ENCODE measurements around the gene MEIS1.

The MEIS1 gene

DNA sequence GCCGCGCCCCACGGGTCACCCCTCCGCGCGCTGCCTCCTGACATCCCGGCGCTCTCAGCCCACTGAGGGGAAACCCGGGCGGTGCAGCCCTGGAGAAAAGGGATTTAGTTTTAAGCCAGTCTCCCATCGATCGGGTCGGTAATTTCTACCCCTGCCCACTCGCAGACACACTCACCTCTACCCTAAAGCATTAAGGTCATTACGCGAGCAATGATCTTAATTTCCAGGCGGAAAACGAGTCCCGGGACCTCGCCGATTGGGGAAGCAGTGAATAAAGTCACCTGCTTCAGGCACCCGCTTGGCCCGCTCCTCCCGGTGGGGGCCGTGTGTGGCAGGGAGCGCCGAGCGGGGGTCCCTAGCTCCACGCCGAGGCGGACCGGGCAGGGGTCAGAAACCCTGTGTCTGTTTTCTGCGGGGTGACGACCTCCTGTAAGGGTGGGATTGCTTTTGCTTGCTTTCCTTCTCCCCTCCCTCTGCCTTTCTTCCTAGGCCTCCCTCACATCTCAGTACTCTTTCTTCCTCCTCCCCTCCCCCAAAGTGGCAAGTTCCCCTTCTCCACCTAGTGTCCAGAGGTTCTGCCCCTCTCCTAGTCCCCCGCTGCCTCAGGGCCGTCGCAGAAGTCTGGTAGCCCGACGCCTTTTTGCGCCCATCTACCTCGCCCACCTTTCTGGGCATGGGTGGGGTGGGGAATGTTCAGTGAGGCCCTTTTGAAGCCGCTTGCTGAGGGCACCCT, 142.6 kb downstream of the MEIS1 start:
- in situ Hi-C loops (cut with HindIII; ENCODE audit: low sequenced_read_pairs), result no loop called here

DNA sequence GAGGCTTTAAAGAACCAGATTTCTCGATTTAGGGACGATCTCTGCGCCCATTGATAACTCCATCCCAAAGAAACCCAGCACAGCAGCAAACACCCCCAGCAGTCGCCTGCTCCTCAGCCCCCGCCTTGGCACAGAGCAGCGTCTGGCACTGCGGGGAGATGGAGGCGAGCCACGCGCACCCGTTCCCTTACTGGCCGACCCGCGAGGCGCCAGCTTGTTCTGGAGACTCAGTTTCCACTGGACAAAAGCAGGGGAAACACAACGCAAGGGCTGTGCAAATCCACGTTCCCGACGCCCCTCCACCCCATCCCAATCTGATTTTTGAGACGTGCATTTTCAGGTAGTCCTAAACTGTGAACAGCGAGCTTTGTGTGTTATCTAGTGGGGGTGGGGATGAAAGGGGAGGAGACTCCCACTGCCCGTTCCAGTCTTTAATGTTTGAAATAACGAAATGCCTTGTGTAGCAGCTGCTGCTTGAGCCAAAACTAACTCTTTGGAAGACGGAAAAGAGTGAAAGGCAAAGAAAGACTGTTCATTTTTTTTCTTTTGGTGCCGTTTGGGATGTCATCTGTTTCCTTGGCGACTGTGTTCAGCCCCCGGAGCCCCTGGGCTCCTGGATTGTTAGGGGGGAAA, 143.2 kb downstream of the MEIS1 start:
- in situ Hi-C loops (cut with HindIII; ENCODE audit: low sequenced_read_pairs), result no loop called here

DNA sequence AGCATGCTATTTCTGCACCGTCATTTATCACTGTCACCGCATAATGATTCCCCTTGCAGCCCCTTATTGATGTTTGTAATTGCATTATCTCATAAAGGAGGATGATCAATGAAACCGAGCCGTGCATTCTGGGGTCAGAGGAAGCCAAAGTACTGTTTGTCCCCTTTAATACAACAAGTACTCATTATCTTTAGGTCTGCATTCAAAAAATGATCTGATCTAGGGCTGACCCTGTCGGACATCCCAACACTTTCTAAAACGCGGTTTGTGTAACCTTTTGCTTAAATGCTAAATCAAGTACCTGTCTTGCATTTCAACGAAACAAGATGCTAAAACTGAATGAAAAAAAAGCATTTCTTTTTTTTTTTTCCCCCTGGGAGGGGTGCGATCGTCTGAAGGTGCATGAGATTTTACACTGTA, 143.8 kb downstream of the MEIS1 start:
- in situ Hi-C loops (cut with HindIII; ENCODE audit: low sequenced_read_pairs), result no loop called here

DNA sequence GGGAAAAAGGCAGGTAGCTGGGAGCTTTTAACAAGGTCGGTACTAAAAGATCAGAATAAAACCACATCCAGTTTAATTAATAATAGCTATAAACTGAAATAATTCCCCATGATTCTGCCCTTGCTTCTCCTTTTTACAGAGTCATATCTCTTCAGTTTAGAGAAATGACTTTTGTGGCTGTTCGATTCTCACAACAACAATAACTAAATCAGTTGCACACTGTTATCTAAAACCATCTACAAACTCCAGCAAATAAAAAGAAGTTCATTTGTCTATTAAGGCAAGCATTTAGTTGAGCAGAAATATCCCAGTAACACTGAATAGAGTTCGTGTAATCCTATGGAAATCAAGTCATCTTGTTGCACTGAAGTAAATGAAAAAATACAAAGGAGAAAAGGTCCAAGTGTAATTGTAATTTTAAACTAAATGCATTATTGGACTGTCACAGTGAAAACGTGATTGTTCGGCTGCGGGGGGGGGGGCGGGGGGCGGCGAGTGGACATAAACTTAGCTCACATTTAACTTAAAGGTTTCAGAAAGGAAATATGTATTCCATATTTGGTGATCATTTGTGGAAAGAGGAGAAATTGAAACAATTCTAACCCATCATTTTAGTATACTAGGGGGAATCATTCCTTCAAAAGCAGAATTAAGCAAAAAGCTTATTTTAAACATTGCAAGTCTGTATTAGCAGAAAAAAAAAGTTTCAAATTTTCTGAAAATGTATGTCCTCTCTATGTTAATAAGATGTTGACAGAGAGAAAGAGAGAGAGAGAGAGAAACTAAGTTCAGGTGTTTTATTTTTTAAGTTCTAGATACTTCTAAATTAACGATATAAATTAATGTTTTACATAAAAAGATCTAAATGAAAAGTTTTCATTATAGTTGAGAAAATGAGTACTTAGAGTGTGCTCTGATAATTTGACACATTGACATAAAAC, 144.5 kb downstream of the MEIS1 start:
- in situ Hi-C loops (cut with HindIII; ENCODE audit: low sequenced_read_pairs), result no loop called here

DNA sequence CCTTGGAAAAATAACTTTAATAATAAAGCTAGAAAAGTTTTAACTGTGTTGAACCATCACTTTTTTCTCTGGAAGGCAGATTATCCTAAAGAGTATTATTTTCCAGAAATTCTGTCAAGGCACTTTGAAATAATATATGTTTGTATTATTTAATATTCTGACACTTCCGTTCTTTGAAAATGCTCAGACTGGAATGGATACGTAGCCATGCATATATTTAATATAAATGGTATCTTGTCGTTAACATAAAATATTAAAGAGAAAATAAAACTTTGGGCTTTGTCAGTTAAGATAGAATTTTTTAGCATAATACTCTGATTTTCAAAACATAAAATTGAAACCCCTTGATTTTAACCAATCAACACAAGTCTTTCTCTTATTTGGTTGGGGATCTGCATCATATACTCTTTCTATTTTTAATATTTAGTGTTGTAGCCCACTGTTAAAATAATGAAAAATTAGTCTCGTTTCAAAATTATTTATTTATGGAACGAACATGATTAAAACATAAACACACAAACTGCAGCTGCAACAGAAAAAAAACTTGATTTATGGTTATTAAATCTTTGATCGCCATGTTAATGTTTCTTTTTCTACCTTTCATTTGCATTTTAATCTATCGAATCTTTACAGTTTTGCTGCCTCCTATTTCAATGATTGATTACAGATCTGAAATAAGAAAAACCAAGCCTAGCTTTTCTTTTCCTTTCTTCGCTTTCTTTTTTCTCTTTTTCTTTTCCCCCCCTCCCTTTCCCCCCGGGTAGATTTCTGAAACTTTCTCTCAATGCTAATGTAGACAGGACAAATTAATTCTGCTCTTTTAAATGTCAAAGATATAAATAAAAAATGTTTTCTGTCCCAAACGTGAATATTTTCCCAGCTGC, 145.5 kb downstream of the MEIS1 start:
- in situ Hi-C loops (cut with HindIII; ENCODE audit: low sequenced_read_pairs), result no loop called here

DNA sequence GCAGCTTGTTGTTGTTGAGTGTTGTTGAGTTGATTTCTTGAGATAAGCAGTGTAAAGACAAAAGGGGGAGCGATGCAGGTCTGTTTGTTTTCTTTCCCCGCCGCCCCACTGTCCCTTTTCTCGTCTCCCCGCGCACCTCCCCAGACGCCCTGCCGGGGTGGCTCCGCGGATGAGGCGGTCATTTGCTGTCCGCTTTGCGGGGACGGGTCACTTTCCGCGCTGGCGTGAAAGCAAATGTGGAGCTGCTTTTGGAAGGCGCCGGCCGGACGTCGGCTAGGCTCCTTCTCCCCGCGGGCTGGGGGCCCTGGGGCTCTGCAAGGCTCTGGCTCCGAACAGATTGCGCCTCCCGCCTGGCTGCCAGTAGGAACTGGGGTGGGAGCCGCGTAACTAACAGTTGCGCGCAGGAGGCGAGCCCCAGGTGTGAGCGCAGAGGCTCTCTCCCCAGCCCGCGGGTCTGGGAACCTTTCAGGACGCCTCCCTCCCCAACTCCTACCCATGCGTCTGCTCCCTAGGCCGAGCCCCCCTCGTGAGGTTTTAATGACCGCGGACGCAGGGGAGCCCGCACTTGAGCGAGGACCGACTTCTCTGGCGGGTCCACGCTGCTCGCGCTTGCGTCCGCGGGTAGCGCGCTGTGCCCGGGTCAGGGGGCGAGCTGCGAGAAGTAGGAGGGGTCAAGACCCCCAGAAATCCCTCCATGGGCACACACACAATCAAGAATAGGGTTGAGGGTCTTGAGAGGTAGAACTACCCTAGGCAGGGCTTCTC, 146.6 kb downstream of the MEIS1 start:
- in situ Hi-C loops (cut with HindIII; ENCODE audit: low sequenced_read_pairs), result no loop called here

DNA sequence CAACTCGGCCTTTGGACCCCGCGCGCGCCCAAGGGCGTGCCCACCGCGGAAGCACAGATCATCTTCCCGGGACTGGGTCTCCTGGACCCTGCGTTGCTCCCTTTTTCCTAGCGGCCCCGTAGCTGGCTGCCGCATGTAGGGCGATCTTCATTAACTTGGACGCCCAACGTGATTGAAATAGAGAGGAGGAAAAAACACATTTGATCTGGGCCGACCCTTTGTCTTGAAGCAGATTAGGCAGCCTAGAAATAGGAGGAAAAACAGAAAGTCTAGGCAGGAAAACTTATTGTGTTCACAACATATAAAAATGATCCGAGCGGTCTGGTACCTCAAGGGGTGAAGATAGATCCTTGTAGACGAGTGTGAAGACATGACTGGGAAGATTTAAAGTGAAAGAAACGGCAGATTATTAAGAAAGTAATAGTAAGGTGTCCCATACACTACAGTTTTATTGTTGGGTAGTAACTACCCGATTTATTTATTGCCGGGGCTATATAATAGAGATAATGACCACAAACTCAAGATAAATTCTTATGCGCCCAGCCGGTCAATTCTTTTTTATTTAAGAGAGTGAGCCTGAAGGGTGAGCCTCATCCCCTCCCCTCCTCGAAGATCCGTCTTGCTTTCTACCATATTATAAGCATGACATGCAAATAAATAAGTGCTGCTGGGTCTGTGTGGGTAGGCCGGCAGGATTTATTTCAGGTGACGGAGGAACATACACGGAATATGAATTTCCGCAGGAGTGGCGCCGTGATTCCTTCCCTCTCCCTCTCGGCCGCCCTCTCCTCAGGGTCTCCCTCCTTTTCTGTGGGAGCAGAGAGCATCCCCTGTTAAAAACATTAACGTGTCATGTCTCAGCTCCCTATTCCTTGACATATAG, 147.4 kb downstream of the MEIS1 start:
- in situ Hi-C loops (cut with HindIII; ENCODE audit: low sequenced_read_pairs), result no loop called here

DNA sequence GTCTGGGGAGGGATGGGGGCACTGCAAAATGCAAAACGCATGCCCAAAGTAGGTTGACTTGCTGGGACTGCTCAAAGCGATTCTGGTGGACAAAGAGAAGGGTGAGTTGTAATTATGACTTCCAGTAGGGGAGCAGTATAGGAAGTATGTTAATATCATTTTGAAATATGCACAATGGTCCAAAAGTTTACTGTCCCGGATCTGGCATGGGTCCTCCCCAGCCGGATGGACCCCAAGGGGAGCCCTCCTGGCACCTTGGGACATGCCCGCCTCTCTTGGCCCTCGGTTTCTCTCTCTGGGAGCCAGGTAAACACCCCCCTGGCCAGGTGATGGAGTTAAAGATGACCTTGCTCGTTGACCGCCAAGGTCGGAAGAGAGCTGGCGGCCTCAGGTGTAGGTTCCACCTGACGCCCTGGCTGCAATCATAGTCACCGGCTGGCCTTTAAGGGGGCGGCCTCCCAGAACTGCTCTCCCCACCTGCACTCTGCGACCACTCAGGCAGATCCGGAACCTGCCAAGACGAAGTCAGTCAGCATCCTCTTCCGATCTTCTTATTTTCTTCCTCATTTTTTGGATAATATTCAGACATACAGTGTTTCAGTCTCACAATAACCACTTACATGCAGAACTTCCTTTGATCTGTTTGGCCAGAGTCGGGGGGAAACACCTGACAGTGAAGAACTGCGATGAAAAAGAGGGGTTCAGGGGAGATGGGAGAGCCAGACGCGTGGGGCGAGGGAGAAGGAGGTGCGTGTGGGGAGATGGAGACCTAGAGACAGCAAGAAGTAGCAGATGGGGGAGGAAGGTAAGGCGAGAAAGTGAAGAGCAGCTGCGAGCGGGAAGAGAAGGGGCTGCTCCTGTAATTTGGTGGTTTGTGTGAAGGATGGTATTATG, 148.3 kb downstream of the MEIS1 start:
- in situ Hi-C loops (cut with HindIII; ENCODE audit: low sequenced_read_pairs), result no loop called here

DNA sequence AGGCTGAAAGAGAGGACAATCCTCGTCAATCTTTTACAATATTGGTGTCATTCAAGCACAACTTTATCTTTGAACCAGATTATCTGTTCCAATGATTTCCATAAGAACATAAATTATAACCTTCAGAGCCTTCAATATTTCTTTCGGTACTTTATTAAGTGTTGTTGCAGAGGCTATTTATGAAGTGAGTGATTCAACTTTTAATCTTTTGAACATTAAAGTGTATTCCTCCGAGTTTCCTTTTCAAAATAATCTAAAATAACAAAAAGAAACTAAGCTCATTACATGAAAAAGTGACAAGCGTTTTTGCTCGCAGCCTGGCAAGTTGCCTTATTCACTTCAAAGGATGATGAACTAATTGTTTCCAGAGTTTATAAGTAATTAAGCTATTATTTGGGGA, 149.0 kb downstream of the MEIS1 start:
- in situ Hi-C loops (cut with HindIII; ENCODE audit: low sequenced_read_pairs), result no loop called here

DNA sequence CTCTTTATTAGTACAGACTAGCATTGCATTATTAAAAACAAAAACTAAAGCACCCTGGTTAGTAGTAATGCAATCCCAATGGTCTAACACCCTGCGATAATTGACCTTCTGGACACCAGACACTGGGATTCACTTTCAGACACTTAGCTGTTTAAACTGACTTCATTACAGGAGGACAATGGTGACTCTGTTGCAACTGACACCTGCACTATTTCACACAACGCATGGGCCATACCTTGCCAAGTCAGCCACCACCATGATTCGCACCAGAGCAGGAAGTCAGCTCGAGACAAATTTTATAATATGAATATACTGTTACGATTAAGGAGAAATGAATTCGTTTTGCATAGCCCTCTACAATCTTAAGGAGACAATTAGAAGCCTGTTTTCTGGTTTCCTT, 150.7 kb downstream of the MEIS1 start:
- in situ Hi-C loops (cut with HindIII; ENCODE audit: low sequenced_read_pairs), result no loop called here

DNA sequence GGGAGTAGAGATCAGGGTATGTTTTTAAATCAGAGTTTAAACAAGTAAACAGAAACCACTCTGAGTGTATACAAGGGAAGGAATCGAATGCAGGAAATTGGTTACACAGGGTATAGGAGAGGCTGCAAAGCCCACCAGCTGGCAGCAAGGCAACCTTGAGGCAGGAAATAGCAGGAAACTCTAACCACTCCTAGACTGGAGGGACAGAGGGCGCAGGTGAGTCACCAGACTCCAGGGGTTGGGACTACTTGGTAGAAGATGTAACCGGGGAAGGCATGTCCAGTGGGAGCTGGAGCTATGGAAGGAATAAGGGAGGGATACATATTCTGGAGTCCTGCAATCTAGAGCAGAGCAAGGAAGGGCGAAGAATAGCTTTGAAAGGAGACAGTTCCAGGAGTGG, 152.3 kb downstream of the MEIS1 start:
- in situ Hi-C loops (cut with HindIII; ENCODE audit: low sequenced_read_pairs), result no loop called here

DNA sequence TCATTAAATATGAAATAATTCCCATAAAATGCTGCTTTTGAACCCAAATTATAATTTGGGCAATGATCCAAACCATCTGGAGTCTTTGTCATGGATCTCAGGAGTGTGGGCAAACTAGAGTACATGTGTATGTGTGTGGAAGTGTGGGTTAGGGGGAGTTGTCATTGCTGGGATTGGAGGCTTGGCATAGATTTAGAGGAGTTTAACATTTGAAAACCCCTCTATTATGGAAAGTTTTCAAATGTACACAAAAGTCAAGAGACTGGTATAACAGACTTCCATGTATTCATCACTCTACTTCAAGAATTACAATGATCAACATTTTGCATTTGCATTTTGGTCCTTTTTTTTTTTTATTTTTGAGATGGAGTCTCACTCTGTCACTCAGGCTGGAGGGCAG, 159.1 kb downstream of the MEIS1 start:
- in situ Hi-C loops (cut with HindIII; ENCODE audit: low sequenced_read_pairs), result no loop called here

DNA sequence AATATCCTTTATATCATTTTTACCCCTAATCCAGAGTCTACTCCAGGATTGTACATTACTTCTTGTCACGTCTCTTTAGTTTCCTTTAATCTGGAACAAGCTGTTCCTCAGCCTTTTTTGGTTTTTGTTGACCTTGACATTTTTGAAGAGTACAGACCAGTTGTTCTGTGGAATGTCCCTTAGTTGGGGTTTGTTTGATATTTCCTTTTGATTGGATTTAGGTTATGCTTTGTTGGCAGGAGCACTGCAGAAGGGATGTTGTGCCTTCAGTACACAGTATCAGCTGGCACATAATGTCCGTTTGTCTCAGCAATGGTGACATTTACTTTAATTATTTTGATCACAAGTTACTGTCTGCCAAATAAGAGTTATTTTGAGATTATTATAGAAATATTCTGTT, 160.6 kb downstream of the MEIS1 start:
- in situ Hi-C loops (cut with HindIII; ENCODE audit: low sequenced_read_pairs), result no loop called here

DNA sequence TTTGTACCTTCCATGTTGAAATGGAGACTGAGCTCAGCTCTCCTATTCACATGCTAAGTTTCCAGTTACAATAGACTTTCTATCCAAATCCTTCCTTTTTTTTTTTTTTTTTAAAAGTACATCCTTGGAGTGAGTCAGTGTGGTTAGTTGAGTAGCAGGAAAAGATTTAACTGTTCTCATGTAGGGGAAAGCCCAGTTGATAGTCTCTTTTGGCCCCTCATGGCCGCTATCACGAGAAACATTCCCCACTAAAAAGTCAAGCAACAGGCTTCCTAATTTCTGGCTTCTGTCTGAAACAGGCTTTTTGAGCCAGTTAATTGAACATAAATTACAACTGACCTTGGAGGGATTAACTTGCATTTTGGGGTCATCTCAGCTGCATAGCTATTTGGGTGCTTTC, 161.3 kb downstream of the MEIS1 start:
- in situ Hi-C loops (cut with HindIII; ENCODE audit: low sequenced_read_pairs), result no loop called here

DNA sequence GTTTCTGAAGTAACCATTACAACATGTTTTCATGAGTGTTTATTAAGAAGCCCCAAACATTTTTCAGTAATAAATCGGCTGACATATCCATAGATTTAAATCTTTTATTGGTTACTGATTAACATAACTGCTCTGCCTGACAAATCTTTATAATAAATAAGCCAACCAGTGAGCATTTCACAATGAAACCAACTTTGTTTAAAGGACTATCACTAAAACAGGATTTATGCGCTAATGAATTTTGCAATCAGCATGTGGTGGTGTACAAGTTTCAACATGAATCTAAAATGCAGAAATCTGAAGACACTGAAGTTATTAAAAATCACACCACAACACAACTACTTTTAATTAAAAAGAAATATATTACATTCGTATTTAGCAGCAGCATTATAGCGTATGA, 166.7 kb downstream of the MEIS1 start:
- in situ Hi-C loops (cut with HindIII; ENCODE audit: low sequenced_read_pairs), result no loop called here

DNA sequence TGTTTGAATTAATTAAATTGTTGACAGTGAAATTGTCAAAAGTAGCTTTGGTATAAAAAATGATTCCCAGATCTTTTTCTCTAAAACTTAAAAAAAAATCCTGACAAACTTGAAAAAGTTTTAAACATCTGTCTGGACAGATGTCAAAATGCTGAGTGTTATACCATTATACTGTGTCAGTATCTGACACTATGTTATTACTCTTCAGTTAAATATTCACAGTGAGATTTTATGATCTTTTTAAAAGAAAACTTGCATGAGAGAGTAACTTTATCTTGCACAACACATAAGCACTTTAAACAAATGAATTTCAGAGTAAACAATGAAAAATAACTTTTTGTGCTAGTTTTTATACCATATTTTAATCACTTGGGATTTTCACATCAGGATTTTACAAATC, 167.4 kb downstream of the MEIS1 start:
- in situ Hi-C loops (cut with HindIII; ENCODE audit: low sequenced_read_pairs), result no loop called here

DNA sequence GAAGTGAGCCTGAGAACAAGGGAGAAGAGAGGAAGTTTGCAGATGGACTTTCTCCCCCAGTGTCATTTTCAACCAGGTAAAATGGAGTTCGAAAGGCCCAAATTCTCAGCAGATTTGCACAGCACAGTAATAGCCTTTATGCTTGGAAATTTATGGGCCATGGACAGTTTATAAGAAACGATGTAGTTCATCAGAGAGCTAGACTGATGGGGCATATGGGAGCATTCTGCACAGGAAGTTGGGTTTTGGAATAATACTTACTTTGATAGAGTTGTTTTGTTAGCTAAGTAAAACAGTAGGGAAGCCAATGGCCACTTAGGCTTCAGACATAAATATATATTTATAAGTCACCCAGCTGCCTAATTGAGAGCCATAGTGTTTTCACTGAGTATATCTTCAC, 169.4 kb downstream of the MEIS1 start:
- in situ Hi-C loops (cut with HindIII; ENCODE audit: low sequenced_read_pairs), result no loop called here

DNA sequence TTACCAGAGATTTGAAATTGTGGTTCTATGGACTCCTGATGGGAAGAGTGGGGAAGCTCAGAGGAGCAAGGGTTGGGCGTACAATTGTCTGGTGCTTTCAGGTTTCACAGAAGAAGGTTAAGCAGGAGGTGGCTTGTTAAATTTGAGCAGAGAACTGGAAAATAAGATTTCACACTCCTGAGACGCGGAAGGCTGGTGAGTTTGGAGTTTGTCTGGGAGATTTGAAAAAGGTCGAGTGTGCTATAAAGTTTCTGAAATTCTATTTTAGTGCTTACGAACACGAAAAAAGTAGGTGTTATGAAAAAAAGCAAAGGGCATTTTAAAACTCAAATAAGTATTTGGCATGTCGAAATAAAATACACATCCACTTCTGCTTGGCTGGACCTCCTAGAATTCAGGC, 170.1 kb downstream of the MEIS1 start:
- in situ Hi-C loops (cut with HindIII; ENCODE audit: low sequenced_read_pairs), result no loop called here
